ENCODE data around the gene MRPL41. TPM values are rescaled to one million over a fixed set of nuclear protein-coding genes. Genes with fewer than 3 reads are reported as not detected.
"Not testable (repeated sequence)": the region's sequence is repeated elsewhere in the genome, so short reads cannot be mapped to it uniquely, and the experiment has no call there.

Gene MRPL41
- 51.5 TPM for polyA plus RNA-seq (2012; ENCODE audit: insufficient read depth, insufficient read length)

- peak within 1 kb of the TSS; percentile 71 for H3K4me3 ChIP-seq (ENCODE audit: low read length)
Observed at GRCh38 chr9:137551264-137552021, at the start of gene MRPL41. Gene MRPL41 (plus strand): TSS chr9:137551879. CDS start chr9:137552082, 203 bp downstream.

GRCh38 chr9:137502008-137502911, 49.4 kb upstream of the MRPL41 start:
- no peak overlapping the region for H3K4me3 ChIP-seq (ENCODE audit: low read length)
- DNase-seq (ENCODE audit: low read depth, low spot score), result no peak

More at GRCh38 chr9:137551264-137552021, at the start of gene MRPL41:
- DNase-seq (ENCODE audit: low read depth, low spot score), result peak; percentile 73

GRCh38 chr9:137504432-137504777, 47.3 kb upstream of the MRPL41 start:
- DNase-seq (ENCODE audit: low read depth, low spot score), result no peak
- no peak overlapping the region for H3K4me3 ChIP-seq (ENCODE audit: low read length)

- DNase-seq (ENCODE audit: low read depth, low spot score), result no peak
- H3K4me3 ChIP-seq (ENCODE audit: low read length), result no peak overlapping the region
Observed at GRCh38 chr9:137505421-137506140, 46.1 kb upstream of the MRPL41 start.

- no peak for DNase-seq (ENCODE audit: low read depth, low spot score)
Observed at GRCh38 chr9:137506274-137506673, 45.4 kb upstream of the MRPL41 start.

GRCh38 chr9:137506702-137507171, 44.9 kb upstream of the MRPL41 start:
- no peak for DNase-seq (ENCODE audit: low read depth, low spot score)
- H3K4me3 ChIP-seq (ENCODE audit: low read length), result no peak overlapping the region

More at GRCh38 chr9:137506274-137506673, 45.4 kb upstream of the MRPL41 start:
- no peak overlapping the region for H3K4me3 ChIP-seq (ENCODE audit: low read length)

GRCh38 chr9:137509198-137509597, 42.5 kb upstream of the MRPL41 start:
- H3K4me3 ChIP-seq (ENCODE audit: low read length), result no peak overlapping the region
- DNase-seq (ENCODE audit: low read depth, low spot score), result no peak

GRCh38 chr9:137511126-137511525, 40.6 kb upstream of the MRPL41 start:
- not testable (repeated sequence) for H3K4me3 ChIP-seq (ENCODE audit: low read length); DNase-seq (ENCODE audit: low read depth, low spot score)

- no peak for DNase-seq (ENCODE audit: low read depth, low spot score)
Observed at GRCh38 chr9:137511758-137512463, 39.8 kb upstream of the MRPL41 start.

GRCh38 chr9:137513136-137513535, 38.5 kb upstream of the MRPL41 start:
- DNase-seq (ENCODE audit: low read depth, low spot score); H3K4me3 ChIP-seq (ENCODE audit: low read length): not testable (repeated sequence)

More at GRCh38 chr9:137511758-137512463, 39.8 kb upstream of the MRPL41 start:
- no peak overlapping the region for H3K4me3 ChIP-seq (ENCODE audit: low read length)

- H3K4me3 ChIP-seq (ENCODE audit: low read length); DNase-seq (ENCODE audit: low read depth, low spot score): not testable (repeated sequence)
Observed at GRCh38 chr9:137513801-137514570, 37.7 kb upstream of the MRPL41 start.

GRCh38 chr9:137514691-137515337, 36.9 kb upstream of the MRPL41 start:
- DNase-seq (ENCODE audit: low read depth, low spot score), result no peak
- no peak overlapping the region for H3K4me3 ChIP-seq (ENCODE audit: low read length)

- DNase-seq (ENCODE audit: low read depth, low spot score), result no peak
- no peak overlapping the region for H3K4me3 ChIP-seq (ENCODE audit: low read length)
Observed at GRCh38 chr9:137515338-137515724, 36.3 kb upstream of the MRPL41 start.

GRCh38 chr9:137516144-137516917, 35.3 kb upstream of the MRPL41 start:
- DNase-seq (ENCODE audit: low read depth, low spot score), result no peak
- H3K4me3 ChIP-seq (ENCODE audit: low read length), result no peak overlapping the region

GRCh38 chr9:137518661-137519459, 32.8 kb upstream of the MRPL41 start:
- H3K4me3 ChIP-seq (ENCODE audit: low read length); DNase-seq (ENCODE audit: low read depth, low spot score): not testable (repeated sequence)

GRCh38 chr9:137519553-137519952, 32.1 kb upstream of the MRPL41 start:
- no peak overlapping the region for H3K4me3 ChIP-seq (ENCODE audit: low read length)
- DNase-seq (ENCODE audit: low read depth, low spot score), result no peak

Data from Jurkat, Clone E6-1 (cell line).